ENCODE results near the gene PRAMEF12.
A peak's percentile ranks its signal among the peaks of the same experiment; 100 is the strongest.
"Not testable (repeated sequence)": the region's sequence is repeated elsewhere in the genome, so short reads cannot be mapped to it uniquely, and the experiment has no call there.

Gene PRAMEF12

DNA sequence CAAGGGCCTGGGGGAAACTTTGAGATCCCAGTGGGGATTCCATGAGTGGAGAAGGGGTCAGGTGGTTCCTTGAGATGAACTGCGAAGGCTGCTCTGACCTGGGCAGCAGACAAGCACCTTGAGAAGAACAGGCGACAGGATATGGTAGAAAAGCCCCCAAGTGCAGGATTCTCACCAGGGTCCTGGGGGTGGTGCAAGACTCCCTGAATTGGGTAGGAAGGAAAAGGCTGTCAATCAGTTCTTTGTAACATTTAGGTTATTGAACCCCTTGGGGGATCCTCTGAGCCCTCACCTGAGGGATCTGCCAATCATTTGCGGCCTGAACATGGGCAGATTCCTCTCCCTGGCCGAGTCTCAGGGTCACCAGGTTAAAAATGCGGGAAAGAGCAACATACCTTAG is 2.4 kb upstream of the PRAMEF12 start:
- DNase-seq, result no peak

DNA sequence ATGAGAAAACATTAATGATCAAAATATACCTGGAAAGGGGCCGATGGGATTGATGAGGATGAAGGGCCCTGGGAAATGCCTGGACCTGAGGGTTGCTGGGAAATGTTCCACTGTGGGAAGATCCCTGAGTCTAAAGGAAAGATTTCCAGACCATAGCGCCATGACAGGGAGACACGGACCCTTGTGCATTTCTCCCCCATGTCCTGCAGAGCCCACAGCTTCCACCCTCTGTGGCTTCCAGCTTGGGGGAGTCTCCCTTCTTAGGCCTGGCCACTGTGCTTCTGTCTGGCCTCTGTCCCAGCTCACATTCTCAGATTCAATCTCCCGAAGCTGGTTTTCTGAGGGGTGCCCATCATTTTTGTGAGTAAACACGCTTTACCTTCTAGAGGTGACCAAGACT is 1.0 kb upstream of the PRAMEF12 start:
- DNase-seq, result no peak

DNA sequence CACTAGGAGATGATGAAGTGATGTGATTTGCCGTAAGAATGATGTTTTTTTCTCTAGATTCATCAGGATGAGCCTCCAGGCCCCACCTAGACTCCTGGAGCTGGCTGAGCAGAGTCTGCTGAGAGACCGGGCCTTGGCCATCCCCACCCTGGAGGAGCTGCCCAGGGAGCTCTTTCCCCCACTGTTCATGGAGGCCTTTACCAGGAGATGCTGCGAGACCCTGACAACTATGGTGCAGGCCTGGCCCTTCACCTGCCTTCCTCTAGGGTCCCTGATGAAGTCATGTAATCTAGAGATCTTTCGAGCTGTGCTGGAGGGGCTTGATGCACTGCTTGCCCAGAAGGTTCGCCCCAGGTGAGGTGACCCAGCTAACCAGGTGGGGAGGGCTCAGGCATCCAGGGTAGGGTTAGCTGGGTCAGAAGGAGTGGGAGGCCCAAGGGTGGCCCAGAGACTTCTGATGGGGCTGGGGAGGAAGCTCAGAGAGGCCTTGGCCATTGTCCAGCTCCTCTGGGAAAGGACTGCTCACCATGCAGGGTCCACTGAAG is 1.3 kb downstream of the PRAMEF12 start:
- no peak for DNase-seq

DNA sequence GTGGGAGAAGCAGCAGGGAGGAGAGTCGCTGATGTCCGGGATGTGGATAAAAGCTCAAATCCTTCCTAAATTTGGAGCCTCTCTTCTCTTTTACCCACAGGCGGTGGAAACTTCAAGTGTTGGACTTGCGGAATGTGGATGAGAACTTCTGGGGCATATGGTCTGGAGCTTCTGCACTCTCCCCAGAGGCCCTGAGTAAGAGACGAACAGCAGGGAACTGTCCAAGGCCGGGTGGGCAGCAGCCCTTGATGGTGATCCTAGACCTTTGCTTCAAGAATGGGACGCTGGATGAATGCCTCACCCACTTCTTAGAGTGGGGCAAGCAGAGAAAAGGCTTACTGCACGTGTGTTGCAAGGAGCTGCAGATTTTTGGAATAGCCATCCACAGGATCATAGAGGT is 1.9 kb downstream of the PRAMEF12 start:
- no peak for DNase-seq

DNA sequence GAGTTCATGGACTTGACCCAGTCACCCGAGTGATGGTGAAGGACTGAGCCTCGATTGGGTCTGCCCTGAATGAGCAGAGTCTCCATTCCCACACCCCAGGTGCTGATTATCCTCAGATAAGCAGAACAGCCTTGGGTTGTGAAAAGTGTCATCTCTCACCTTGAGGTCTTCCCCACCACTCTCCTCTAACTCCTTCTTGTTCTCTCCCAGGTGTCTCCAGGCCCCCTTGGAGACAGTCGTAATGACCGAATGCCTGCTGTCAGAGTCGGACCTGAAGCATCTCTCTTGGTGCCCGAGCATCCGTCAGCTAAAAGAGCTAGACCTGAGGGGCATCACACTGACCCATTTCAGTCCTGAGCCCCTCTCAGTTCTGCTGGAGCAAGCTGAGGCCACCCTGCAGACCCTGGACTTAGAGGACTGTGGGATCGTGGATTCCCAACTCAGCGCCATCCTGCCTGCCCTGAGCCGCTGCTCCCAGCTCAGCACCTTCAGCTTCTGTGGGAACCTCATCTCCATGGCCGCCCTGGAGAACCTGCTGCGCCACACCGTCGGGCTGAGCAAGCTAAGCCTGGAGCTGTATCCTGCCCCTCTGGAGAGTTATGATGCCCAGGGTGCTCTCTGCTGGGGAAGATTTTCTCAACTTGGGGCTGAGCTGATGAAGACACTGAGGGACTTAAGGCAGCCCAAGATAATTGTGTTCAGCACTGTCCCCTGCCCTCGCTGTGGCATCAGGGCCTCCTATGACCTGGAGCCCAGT is 3.4 kb downstream of the PRAMEF12 start:
- no peak for DNase-seq

DNA sequence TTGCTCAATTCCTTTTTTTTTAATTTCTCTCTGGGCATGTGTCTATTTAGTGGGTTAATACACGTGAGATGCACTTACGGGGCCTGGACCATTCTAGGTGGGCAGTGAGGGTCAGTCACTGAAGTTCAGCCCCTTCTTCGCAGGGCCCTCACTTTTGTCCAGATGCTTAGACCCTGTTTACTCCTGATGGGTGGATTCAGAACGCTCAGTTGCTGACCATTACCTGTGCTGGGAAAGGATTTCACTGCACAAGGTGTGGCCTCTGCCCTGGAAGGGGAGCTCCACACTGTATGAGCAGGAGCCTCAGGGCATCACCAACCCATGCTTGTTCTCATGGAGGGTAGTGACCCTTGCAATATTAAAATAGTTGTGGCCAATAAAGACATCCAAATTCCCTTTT is 4.5 kb downstream of the PRAMEF12 start:
- DNase-seq, result no peak

DNA sequence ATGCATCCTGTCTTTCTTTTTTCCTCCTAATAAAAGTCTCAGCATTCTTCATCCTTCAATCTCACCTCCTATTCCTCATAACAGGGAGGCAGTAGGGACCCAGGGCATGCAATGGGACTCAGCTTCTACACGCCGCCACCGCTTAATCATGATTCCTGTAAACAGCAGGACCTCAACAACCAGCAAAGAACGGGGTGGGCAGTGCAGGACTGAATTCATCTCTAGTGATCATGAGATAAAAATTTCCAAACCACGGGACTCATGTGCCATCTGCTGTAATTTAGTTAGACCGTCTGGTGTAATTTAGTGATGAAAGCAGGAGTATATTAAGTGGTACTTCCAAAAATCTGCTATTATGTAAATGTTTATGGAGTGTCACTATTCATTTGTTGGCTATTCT is 5.4 kb downstream of the PRAMEF12 start:
- DNase-seq, result peak in 1 of 2 donors; percentile 1

DNA sequence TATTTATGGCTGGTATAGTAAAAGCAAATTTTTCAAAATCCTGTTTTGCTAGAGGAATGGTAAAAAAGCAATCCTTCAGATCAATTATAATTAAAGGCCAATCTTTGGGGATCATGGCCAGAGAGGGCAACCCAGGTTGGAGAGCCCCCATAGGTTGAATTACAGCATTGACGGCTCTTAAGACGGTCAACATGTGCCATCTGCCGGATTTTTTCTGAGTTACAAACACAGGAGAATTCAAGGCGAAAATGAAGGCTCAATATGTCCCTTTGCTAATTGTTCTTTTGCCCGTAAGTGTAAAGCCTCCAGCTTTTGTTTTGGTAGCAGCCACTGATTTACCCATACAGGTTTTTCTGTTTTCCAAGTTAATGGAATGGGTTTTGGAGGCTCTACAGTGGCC is 8.0 kb downstream of the PRAMEF12 start:
- DNase-seq, result not testable (repeated sequence)

DNA sequence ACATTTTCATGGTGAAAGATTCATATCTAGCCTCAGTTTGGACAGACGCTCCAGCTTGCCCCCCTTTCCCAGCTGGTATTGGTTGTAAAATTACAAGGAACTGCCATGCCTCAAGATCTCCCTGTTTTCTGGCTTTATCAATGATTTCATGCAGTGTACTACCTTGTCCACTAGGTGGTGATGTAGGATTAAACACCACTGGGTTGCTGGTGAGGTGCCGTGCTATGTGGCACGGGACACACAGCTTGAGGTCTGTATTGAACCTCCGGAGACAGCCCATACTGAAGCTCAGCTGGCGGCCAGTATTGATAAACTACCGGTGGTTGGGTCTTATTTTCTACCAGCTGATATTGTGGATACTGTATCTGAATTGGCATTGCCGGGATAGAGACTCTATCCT is 10.2 kb downstream of the PRAMEF12 start:
- not testable (repeated sequence) for DNase-seq

DNA sequence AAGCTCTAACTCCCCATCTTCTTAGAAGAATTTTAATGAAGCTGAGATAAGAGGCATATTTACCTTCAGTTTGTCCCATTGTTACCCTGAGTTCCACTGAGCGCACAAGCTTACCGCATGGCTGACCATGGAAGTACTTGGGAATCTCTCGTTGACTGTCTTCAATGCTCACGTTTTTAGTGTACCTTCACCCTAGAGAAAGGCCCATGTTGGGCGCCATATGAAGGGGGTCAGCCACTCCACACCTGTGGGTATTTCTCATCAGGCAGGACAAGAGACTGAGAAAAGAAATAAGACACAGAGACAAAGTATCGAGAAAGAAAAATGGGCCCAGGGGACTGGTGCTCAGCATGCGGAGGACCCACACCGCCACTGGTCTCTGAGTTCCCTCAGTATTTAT is 11.2 kb downstream of the PRAMEF12 start:
- DNase-seq, result not testable (repeated sequence)

DNA sequence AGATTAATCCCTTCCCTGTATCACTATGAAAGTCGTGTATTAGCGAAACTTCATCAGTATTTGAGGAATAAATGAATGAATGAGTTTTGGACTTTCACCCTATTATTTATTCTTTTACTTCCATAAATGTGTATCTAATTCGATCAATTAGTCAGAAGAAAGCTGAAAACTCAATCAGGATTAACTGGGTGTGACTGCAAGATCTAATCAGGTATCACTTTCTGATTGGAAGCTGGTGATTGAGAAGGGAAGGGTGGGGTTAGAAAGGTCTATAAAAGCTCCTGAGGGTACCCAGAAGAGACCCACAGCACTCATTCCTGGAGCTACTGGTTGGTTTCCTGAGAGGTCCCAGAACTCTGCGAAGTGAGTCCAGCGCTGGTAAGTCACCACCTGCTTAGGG is 17.6 kb downstream of the PRAMEF12 start, which contains the start of gene PRAMEF1:
PRAMEF1 (plus strand) TSS at position 301 of the 400 bp plus-strand sequence. CDS start 1,831 bp downstream, outside the sequence.
- not testable (repeated sequence) for DNase-seq

DNA sequence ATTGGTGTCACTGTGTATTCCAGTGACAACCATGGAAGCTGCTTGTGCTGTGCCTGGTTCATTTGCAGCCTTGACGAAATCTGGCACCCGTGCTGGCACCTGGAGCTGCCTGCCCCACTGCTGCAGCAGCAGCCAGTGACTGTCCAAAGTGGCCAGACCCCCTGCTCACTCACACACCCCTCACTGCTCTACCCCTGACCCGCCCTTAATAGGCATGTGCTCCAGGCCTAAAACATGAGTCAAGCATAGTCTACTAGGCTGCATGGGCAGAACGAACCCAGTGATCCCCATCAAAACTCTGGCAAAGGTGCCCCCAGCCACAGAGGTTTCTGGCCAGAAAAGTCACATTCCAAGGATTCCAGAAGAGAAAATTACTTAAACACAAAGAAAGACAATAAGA is 25.4 kb downstream of the PRAMEF12 start:
- DNase-seq, result no peak

DNA sequence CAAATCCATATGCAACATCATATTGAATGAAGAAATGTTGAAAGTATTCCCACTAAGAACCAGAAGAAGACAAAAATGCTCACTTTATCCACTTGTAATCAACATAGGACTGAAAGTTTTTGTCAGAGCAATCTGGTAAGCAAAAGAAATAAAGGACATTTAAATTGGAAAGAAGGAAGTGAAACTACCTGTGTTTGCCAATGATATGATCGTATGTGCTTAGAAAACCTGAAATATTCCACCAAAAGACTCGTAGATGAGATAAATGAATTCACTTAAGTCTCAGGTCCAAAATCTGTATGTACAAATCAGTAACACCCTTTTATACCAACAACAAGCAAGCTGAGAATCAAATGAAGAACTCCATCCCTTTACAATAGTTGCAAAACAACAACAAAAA is 26.2 kb downstream of the PRAMEF12 start:
- no peak for DNase-seq

DNA sequence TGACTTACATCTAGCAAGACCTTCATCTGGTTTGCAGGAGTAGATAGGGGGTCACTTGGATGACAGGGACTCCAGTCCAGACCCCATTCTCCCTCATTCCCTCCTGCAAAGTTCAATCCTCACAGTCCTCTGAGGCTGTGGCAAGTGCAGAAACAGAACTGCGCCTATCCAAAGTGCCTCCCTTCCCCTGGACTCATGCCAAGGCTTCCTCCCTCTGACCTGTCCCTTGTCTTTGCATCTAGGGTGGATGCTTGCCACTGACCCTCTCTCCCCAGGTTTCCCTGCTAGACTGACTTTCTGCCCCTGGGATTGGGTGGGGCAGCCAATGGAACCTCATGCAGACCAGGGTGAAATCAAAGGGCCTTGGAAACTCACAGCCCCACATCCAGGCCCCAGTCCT is 36.4 kb downstream of the PRAMEF12 start:
- no peak for DNase-seq

DNA sequence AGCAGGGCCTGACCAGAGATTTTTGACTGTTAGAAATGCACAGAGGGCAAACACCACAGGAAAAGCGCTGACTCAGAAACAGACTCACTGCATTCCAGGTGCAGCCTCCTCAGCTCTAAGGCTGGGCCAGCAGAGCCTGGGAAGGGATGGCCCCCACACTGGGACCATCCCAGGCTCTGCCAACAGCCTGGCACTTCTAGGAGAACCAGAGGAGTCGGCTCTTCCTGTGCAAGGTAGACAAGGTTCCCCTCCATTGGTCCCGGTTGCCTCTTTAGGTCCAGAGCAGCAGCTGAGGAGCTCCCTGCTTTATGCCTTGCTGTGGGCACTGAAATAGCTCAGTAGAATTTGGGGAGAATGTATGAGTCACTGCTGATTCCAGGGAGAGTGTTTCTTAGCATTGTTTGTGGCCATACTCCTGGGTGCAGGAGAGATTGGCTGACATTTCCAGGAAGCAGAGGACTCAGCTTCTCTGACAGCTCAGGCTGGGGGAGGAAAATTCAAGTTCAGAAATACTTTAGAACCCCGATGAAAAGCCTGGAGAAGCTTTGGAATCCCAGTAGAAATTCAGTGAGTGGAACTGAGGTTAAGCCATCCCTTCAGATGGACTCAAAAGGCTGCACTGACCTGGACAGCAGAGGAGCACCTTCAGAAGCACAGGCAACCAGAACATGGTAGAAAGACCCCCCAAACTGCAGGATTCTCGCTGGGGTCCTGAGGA is 37.3 kb downstream of the PRAMEF12 start:
- DNase-seq, result no peak

DNA sequence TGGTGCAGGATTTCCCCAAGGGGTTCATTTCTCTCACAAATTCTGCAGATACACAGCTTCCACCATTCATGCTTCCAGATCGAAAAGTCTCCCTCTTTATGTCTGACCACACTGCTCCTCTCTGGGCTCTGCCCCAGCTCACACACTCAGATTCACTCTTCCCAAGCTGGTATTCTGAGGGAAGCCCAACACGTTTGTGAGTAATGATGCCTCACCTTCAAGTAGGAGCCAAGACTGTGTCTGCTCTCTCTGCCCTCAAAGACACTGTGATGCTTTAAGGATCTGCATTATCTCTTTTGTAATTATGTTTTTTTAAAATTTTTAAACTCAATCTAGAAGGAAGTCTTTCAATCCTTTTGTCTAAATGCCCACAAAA is 37.9 kb downstream of the PRAMEF12 start:
- DNase-seq, result no peak

DNA sequence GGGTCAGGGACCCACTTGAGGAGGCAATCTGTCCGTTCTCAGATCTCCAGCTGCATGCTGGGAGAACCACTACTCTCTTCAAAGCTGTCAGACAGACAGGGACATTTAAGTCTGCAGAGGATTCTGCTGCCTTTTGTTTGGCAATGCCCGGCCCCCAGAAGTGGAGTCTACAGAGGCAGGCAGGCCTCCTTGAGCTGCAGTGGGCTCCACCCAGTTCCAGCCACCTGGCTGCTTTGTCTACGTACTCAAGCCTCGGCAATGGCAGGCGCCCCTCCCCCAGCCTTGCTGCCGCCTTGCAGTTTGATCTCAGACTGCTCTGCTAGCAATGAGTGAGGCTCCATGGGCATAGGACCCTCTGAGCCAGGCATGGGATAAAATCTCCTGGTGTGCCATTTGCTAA is 45.5 kb downstream of the PRAMEF12 start:
- DNase-seq, result not testable (repeated sequence)

All from hippocampal formation (tissue), 2 donors.